OCI-LY7 (cell line): Measurements from ENCODE around the gene ABCC8.

Experiments used
- EZH2phosphoT487 ChIP-seq: fragments of 200-600 bp; sonication (generic); IDR thresholded peaks from 2 replicates; pipeline ENCODE4 v1.6.1; 2018; ENCODE audit warnings: low read depth, borderline replicate concordance, mild to moderate bottlenecking, mixed run types, antibody characterized with exemption, low read length, moderate library complexity, mixed read lengths
- TF ChIP-seq, protein P1 (sequence below): fragments of 200-600 bp; sonication (generic); conservative IDR thresholded peaks from 2 replicates; pipeline ENCODE4 v1.5.1; 2014; ENCODE audit warnings: mild to moderate bottlenecking, antibody characterized with exemption, low read length, moderate library complexity, mixed read lengths

DNA sequence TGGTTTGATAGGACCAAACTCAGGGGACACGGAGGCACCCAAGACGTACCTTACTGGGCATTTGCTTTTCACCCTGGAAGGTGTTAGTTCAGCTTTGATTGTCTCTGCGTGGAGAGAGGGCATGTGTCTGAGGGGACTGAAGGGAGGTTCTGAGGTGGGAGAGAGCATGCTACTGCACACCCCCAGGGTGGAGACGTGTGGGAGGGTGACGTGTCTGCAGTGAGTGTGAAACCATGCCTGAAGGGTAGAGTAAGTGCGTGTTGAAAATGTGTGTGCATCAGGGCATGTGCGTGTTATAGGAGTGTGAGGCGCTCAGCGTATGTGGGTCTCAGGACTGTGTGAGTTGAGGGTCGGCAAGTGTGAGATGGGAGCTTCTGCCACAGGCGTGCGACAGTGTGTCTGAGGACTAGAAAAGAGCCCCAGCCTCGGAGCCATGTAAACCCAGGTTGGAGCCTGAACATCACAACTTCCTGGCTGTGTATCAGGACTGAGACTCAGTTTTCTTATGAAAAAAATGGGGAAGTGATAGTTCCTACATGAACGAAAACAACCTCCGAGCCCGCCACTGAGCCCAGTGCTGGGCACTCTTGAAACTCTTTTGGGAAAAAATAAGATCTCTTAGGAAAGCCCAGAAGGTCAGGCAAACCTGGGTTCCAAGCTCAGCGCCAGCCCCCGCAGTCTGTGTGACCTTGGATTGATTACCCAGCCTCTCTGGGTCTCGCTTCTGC, 76.4 kb downstream of the ABCC8 start:
- TF ChIP-seq, protein P1, sequence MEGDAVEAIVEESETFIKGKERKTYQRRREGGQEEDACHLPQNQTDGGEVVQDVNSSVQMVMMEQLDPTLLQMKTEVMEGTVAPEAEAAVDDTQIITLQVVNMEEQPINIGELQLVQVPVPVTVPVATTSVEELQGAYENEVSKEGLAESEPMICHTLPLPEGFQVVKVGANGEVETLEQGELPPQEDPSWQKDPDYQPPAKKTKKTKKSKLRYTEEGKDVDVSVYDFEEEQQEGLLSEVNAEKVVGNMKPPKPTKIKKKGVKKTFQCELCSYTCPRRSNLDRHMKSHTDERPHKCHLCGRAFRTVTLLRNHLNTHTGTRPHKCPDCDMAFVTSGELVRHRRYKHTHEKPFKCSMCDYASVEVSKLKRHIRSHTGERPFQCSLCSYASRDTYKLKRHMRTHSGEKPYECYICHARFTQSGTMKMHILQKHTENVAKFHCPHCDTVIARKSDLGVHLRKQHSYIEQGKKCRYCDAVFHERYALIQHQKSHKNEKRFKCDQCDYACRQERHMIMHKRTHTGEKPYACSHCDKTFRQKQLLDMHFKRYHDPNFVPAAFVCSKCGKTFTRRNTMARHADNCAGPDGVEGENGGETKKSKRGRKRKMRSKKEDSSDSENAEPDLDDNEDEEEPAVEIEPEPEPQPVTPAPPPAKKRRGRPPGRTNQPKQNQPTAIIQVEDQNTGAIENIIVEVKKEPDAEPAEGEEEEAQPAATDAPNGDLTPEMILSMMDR, result no peak
- TF ChIP-seq EZH2phosphoT487, result no peak
